SK-N-MC (cell line): ENCODE data around the gene AIPL1.

Source experiments
- DNase-seq: peaks from one replicate; pipeline ENCODE4 v3.0.0-alpha.2; 2011; ENCODE audit warnings: low read depth, low spot score
- H3K27ac ChIP-seq: fragments of 200-600 bp; sonication (generic); 2 replicates; pipeline ENCODE4 v1.5.1; 2016; ENCODE audit warnings: mixed run types
- H3K36me3 ChIP-seq: fragments of 200-600 bp; sonication (generic); 2 replicates; pipeline ENCODE4 v1.6.1; 2017; ENCODE audit warnings: antibody characterized with exemption, low read length, mixed read lengths; ENCODE audit not compliant: insufficient read depth
- H3K4me3 ChIP-seq: fragments of 200-600 bp; sonication (generic); 2 replicates; pipeline ENCODE4 v1.5.1; 2016
- H3K9ac ChIP-seq: fragments of 200-600 bp; sonication (generic); 2 replicates; pipeline ENCODE4 v1.8.0; 2017; ENCODE audit warnings: mixed run types, mixed read lengths; ENCODE audit not compliant: insufficient read length
- H3K9me3 ChIP-seq: fragments of 200-600 bp; sonication (generic); 2 replicates; pipeline ENCODE4 v1.6.1; 2017; ENCODE audit warnings: low read depth, mild to moderate bottlenecking, antibody characterized with exemption, low read length, moderate library complexity, mixed read lengths
- EZH2 ChIP-seq: fragments of 200-600 bp; sonication (generic); IDR thresholded peaks from one replicate; pipeline ENCODE4 v1.6.1; 2017; ENCODE audit warnings: antibody characterized with exemption
- FOXP2 ChIP-seq: optimal IDR thresholded peaks from 2 replicates; pipeline ENCODE3; 2011; ENCODE audit warnings: mild to moderate bottlenecking, moderate library complexity; ENCODE audit not compliant: insufficient read depth; ENCODE audit errors: extremely low read length, control extremely low read depth
- POLR2AphosphoS5 ChIP-seq: IDR thresholded peaks from 2 replicates; pipeline ENCODE4 v1.6.1; 2012; ENCODE audit warnings: mild to moderate bottlenecking, low read depth, low read length, borderline replicate concordance

Gene AIPL1

DNA sequence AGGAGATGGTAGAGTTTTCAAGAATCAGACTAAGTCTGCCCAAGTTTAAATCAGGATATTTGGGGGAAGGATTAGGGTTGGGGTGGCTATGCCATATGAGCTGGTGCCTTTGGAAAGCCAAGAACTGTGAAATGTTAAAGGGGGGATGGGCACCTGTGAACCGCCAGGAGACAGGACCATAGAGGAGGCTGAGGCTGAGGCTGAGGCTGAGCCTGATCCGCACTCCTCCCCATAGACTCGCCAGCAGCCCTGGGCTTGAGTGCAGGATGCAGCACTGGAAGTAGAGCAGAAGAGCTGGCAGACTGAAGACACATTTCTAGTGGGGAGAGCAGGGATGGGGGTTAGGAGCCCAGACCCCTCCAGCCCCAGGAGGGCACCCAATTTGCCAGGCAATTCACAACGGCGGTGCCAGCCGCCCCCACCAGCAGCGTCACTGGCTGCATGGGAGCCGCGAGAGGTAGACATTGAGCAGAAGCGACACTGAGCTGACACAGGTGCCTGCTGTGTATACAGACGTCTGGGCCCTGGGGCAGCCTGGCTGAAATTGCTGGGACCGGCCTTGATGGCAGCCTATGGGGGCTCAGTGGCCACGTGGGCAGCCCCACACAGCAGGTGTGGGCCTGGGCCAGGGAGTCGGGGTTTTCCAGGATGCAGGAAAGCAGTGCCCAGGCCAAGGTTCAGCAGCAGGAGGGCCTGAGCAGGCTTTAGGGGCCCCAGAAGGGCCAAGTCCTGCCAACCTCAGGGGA is 18.5 kb upstream of the AIPL1 start:
- Histone ChIP-seq H3K27ac (no peak overlapping the region), H3K9me3 (no peaks in the 10 kb centered on the region), H3K9ac (no peak overlapping the region), H3K4me3 (no peak overlapping the region), H3K36me3 (peaks cover 12% of the 10 kb centered on the region; the same call in 1 of the 2 replicates)
- TF ChIP-seq POLR2AphosphoS5 (no peak), FOXP2 (no peak), EZH2 (no peak)
- DNase-seq = no peak

- Histone ChIP-seq H3K36me3 (peaks cover 12% of the 10 kb centered on the region; the same call in 1 of the 2 replicates), H3K27ac (no peak overlapping the region), H3K9me3 (no peaks in the 10 kb centered on the region), H3K4me3 (no peak overlapping the region), H3K9ac (no peak overlapping the region)
- TF ChIP-seq EZH2 = no peak
- no peak for DNase-seq
Measured at GRCh38 chr17:6452471-6453266, 17.7 kb upstream of the AIPL1 start.

DNA sequence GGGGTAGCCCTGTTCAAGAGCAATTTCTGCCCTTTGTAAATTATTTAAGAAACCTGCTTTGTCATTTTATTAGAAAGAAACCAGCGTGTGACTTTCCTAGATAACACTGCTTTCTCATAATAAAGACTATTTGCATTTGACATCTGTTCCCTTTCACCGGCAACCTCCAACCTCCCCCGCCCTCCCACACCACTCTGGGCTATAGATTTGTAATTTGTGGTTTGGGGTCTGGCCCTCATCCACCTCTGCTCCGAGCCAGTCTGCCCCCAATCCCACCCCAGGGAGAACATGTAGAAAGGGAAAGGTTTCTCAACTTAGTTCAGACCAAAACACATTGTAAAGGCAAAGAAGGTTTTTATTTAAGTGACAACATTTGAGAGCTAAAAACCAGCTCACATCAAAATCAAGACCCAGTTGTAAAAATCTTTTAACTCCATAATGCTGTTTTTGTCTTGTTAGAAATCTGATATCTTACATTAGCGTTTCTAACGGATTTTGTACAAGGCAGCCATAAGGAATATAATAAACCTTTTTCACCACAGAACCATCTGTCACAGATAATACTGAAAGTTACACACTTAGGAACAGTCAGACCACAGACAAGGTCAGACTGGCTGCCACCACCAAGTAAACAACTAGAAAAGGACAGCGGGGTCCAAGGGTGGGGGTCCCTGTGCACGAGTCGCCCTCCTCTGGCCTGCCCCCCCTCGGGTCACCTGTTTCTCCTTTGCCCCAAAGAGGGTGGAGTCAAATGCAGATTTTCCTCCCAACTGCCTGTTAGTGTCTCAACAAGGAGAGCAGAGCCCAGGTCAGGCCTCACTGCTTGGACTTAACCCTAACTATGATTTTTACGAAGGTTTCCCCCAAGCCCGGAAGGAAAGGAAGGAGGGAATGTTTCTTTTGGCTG is 16.3 kb upstream of the AIPL1 start:
- Histone ChIP-seq H3K4me3 (no peak overlapping the region), H3K9ac (no peak overlapping the region)
- no peak for DNase-seq

GRCh38 chr17:6449307-6449706 is 14.4 kb upstream of the AIPL1 start:
- H3K9ac ChIP-seq = no peak overlapping the region
- H3K36me3 ChIP-seq = peaks cover 23% of the 10 kb centered on the region; the same call in 1 of the 2 replicates
- DNase-seq = no peak
- no peak overlapping the region for H3K27ac ChIP-seq
- H3K4me3 ChIP-seq = no peak overlapping the region
- H3K9me3 ChIP-seq = no peaks in the 10 kb centered on the region
- TF ChIP-seq POLR2AphosphoS5 (no peak), EZH2 (no peak), FOXP2 (no peak)

More for the DNA sequence above, 16.3 kb upstream of the AIPL1 start:
- Histone ChIP-seq H3K36me3 (peaks cover 17% of the 10 kb centered on the region; the same call in 1 of the 2 replicates), H3K27ac (no peak overlapping the region), H3K9me3 (no peaks in the 10 kb centered on the region)
- TF ChIP-seq POLR2AphosphoS5 = no peak
- TF ChIP-seq FOXP2 = no peak
- no peak for TF ChIP-seq EZH2

DNA sequence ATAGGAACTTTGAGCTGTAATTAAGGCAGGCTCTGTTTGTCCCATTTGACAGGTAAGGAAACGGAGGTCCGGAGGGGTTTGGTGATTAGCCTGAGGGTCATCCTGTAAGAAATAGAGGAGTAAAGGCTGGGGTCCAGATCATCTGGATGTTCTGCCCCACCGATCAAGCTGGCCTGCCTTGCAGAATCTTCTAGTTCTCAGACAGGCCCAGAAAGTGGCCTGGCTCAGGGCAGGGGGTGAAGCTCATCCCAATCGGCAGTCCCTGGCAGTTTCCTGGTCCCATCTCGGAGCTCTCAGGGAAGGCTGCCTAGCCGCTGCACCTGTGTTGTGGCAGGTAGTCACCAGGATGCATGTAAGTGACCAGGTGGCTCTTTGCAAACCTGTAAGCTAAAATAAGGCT is 13.6 kb upstream of the AIPL1 start:
- Histone ChIP-seq H3K36me3 (peaks cover 23% of the 10 kb centered on the region; the same call in 1 of the 2 replicates), H3K9ac (no peak overlapping the region), H3K27ac (no peak overlapping the region), H3K9me3 (no peaks in the 10 kb centered on the region), H3K4me3 (no peak overlapping the region)
- TF ChIP-seq EZH2 (no peak), FOXP2 (no peak), POLR2AphosphoS5 (no peak)
- no peak for DNase-seq

GRCh38 chr17:6446516-6447100 is 11.7 kb upstream of the AIPL1 start:
- no peaks in the 10 kb centered on the region for H3K9me3 ChIP-seq
- no peak for DNase-seq
- no peak overlapping the region for H3K27ac ChIP-seq
- H3K9ac ChIP-seq = no peak overlapping the region
- H3K4me3 ChIP-seq = no peak overlapping the region
- peaks cover 23% of the 10 kb centered on the region; the same call in 1 of the 2 replicates for H3K36me3 ChIP-seq
- TF ChIP-seq POLR2AphosphoS5 (no peak), FOXP2 (no peak), EZH2 (no peak)

DNA sequence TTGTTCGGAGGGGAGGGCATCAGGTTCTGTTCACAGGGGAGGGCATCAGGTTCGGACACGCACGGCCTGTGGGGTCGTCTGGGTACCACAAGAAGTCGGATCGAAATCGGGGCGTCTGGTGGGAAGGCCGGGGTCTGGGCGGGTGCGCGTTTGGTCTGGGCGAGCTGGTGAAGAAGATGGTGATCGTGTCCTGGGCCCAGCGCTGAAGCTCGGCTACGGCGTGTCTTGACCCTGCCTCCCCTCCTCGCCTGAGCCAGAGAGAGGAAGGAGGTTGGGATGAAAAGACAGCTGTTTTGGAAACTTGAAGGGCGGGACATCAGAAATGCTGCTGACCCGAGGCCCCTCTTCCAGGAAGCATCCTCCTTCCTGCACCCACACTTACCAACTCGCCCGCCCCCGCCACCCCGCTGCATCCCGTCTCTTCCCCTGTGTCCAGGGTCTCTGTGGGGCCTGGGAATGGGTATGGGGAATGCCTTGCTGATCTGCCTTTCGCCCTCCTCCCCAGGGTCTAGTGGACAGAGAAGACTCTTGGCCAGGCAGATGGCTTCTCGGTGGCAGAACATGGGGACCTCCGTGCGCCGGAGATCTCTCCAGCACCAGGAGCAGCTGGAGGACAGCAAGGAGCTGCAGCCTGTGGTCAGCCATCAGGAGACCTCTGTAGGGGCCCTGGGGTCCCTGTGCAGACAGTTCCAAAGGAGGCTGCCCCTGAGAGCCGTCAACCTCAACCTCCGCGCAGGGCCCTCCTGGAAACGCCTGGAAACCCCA is 9.8 kb upstream of the AIPL1 start:
- H3K9me3 ChIP-seq = no peaks in the 10 kb centered on the region
- TF ChIP-seq EZH2 (no peak), POLR2AphosphoS5 (no peak), FOXP2 (no peak)
- H3K4me3 ChIP-seq = peak overlapping the region; percentile 90
- peaks cover 20% of the 10 kb centered on the region; the same call in 1 of the 2 replicates for H3K36me3 ChIP-seq
- DNase-seq = no peak
- peak overlapping the region; percentile 74 for H3K9ac ChIP-seq
- H3K27ac ChIP-seq = no peak overlapping the region
